MCF 10A (cell line): ENCODE data around the gene SERTAD3. TPM values are rescaled to one million over a fixed set of nuclear protein-coding genes. Genes with fewer than 3 reads are reported as not detected.

ENCODE experiments used
- BruUV-seq: library from RNA; stranded (reverse); fragments of 400-500 nt; replicated peaks from 2 replicates; lab custom pipeline; 2021; lab: Mats Ljungman, UMichigan
- CTCF ChIA-PET: fragments of 300-600 bp; sonication (Branson Sonifier 250); formaldehyde crosslinking; extraction: SDS; loops from one replicate; lab custom pipeline; 2021; ENCODE audit warnings: antibody characterized with exemption, inconsistent platforms; lab: Yijun Ruan, JAX
- POLR2A ChIA-PET: fragments of 300-600, 350-650 bp; sonication (Branson Sonifier 250); formaldehyde crosslinking; extraction: SDS; loops from one replicate; lab custom pipeline; 2020; ENCODE audit warnings: antibody characterized with exemption, inconsistent platforms; lab: Yijun Ruan, JAX
- DNase-seq: peaks from one replicate; pipeline ENCODE4 v3.0.0-alpha.2; 2018; ENCODE audit not compliant: unreplicated experiment
- H3K27ac Mint-ChIP-seq: one replicate; pipeline ENCODE4 v1.8.0; 2022; ENCODE audit warnings: mild to moderate bottlenecking, low read depth, mixed read lengths; ENCODE audit not compliant: unreplicated experiment
- H3K27me3 Mint-ChIP-seq: one replicate; pipeline ENCODE4 v1.8.0; 2022; ENCODE audit warnings: mixed read lengths; ENCODE audit not compliant: insufficient read depth, unreplicated experiment
- H3K36me3 Mint-ChIP-seq: one replicate; pipeline ENCODE4 v1.8.0; 2022; ENCODE audit warnings: mild to moderate bottlenecking, moderate library complexity, mixed read lengths; ENCODE audit not compliant: insufficient read depth, unreplicated experiment
- H3K4me1 Mint-ChIP-seq: one replicate; pipeline ENCODE4 v1.8.0; 2022; ENCODE audit warnings: mixed read lengths; ENCODE audit not compliant: insufficient read depth, unreplicated experiment
- H3K4me3 Mint-ChIP-seq: one replicate; pipeline ENCODE4 v1.8.0; 2022; ENCODE audit warnings: mild to moderate bottlenecking, moderate library complexity, mixed read lengths; ENCODE audit not compliant: unreplicated experiment
- H3K9me3 Mint-ChIP-seq: one replicate; pipeline ENCODE4 v1.8.0; 2022; ENCODE audit warnings: mixed read lengths; ENCODE audit not compliant: unreplicated experiment
- CTCF ChIP-seq: fragments of 200-600 bp; IDR thresholded peaks from one replicate; pipeline ENCODE4 v1.8.0; 2022; ENCODE audit warnings: antibody characterized with exemption, mild to moderate bottlenecking; ENCODE audit not compliant: unreplicated experiment
- intact Hi-C: fragments of 100-400 bp; cut with micrococcal nuclease; formaldehyde crosslinking; loops from 2 replicates; pipeline ENCODE4 v1.14.1; 2022
- total RNA-seq: library from RNA; stranded (reverse); gene quantifications from 2 replicates; pipeline ENCODE4 v1.2.3, GENCODE V29; 2022

The SERTAD3 gene
- total RNA-seq, 1 experiment from 2014 or later: 23.3 TPM

DNA sequence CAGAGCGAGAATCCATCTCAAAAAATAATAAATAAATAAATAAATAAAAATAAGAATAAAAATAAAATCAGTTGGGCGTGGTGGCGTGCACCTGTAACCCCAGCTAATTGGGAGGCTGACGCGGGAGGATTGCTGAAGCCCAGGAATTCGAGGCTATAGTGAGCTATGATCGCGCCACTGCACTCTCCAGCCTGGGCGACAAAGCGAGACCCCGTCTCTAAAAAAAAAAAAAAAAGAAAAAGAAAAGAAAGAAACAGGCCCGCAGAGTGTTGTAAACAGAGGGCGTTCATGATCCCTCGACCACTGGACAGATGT is 23.7 kb downstream of the SERTAD3 start:
- ChIA-PET POLR2A (interaction anchor here (0.6 to 5.5 kb wide), 16 partner anchors 8 to 330 kb away, joined by 3 to 125 read pairs (median 6); partner anchors contain the start of genes ACTMAP, BLVRB, C19orf47 and PLD3), CTCF (interaction anchor here (0.6 to 3.2 kb wide), 26 partner anchors 9 to 319 kb away, joined by 3 to 18 read pairs (median 4); partner anchors contain the start of genes BLVRB, LTBP4, SERTAD3 and SPTBN4)
- peak overlapping the region; percentile 86 for H3K4me3 Mint-ChIP-seq
- no peak for TF ChIP-seq CTCF
- no TSS peak for BruUV-seq
- intact Hi-C loops: loop anchor here (1.0 to 2.0 kb wide), 4 partner anchors 23 to 115 kb away; no protein-coding TSS in a partner anchor
- no peaks in the 10 kb centered on the region for H3K9me3 Mint-ChIP-seq
- peaks cover 16% of the 10 kb centered on the region for H3K36me3 Mint-ChIP-seq
- no peaks in the 10 kb centered on the region for H3K27me3 Mint-ChIP-seq
- peak overlapping the region; percentile 96 for H3K27ac Mint-ChIP-seq
- no peak for DNase-seq
- peaks cover 6% of the 10 kb centered on the region for H3K4me1 Mint-ChIP-seq

- H3K27ac Mint-ChIP-seq: no peak overlapping the region
- H3K4me1 Mint-ChIP-seq: peaks cover 10% of the 10 kb centered on the region
- no peak for DNase-seq
- H3K9me3 Mint-ChIP-seq: no peaks in the 10 kb centered on the region
- no peak for TF ChIP-seq CTCF
- intact Hi-C loops: loop anchor here (1.0 to 2.0 kb wide), 4 partner anchors 24 to 114 kb away; no protein-coding TSS in a partner anchor
- ChIA-PET CTCF (interaction anchor here (0.7 to 3.2 kb wide), 16 partner anchors 8 to 214 kb away, joined by 3 to 18 read pairs (median 7); partner anchors contain the start of genes BLVRB, LTBP4 and SERTAD3), POLR2A (interaction anchor here (1.1 to 5.5 kb wide), 7 partner anchors 14 to 184 kb away, joined by 3 to 125 read pairs (median 20); partner anchors contain the start of genes BLVRB and SERTAD3)
- H3K36me3 Mint-ChIP-seq: peaks cover 16% of the 10 kb centered on the region
- no TSS peak for BruUV-seq
- no peaks in the 10 kb centered on the region for H3K27me3 Mint-ChIP-seq
- H3K4me3 Mint-ChIP-seq: peak overlapping the region; percentile 30
Measured at GRCh38 chr19:40419780-40420179, 24.4 kb downstream of the SERTAD3 start.

DNA sequence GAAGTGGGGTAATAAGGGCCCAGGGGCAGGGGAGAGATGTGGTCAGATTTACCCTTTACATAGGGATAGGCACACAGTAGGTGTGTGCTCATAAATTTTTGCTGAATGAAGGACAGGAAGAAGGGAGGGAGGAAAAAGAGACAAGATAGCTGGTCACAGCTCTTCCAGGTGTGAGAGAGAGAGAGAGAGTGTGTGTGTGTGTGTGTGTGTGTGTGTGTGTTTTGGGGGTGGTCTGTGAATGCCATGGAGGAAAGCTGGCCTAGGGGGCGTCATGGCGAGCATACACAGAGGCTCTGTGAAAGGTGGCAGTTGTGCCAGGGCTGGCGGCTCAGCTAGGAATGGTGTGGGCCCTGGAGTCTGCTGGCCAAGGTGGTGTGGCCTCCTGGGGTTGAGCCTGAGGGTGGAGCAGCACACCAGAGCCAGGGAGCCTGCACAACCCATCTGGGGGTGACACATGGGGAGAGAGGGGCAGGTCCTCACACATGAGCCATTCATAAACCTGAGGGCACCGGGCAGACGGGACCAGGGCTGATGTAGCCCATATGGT is 25.0 kb downstream of the SERTAD3 start:
- ChIA-PET POLR2A (interaction anchor here (1.5 kb wide), 1 partner anchor 16 kb away, joined by 5 read pairs; no protein-coding TSS in a partner anchor), CTCF (interaction anchor here (0.6 to 2.6 kb wide), 5 partner anchors 10 to 121 kb away, joined by 3 to 9 read pairs (median 3); no protein-coding TSS in a partner anchor)
- Mint-ChIP-seq H3K9me3 (no peaks in the 10 kb centered on the region), H3K27me3 (no peaks in the 10 kb centered on the region), H3K36me3 (peaks cover 16% of the 10 kb centered on the region), H3K4me3 (no peak overlapping the region), H3K27ac (peak overlapping the region; percentile 29), H3K4me1 (peaks cover 12% of the 10 kb centered on the region)
- BruUV-seq: no TSS peak
- intact Hi-C loops: no loop called here
- no peak for DNase-seq
- TF ChIP-seq CTCF: no peak

- Mint-ChIP-seq H3K36me3 (peaks cover 16% of the 10 kb centered on the region), H3K4me1 (peaks cover 12% of the 10 kb centered on the region), H3K27ac (no peak overlapping the region), H3K27me3 (no peaks in the 10 kb centered on the region), H3K4me3 (no peak overlapping the region), H3K9me3 (no peaks in the 10 kb centered on the region)
- ChIA-PET CTCF (interaction anchor here (0.5 kb wide), 1 partner anchor 13 kb away, joined by 3 read pairs; no protein-coding TSS in a partner anchor), POLR2A (interaction anchor here (0.5 to 1.5 kb wide), 2 partner anchors 15 to 22 kb away, joined by 3 to 5 read pairs; no protein-coding TSS in a partner anchor)
- no peak for DNase-seq
- TF ChIP-seq CTCF: no peak
- intact Hi-C loops: no loop called here
- no TSS peak for BruUV-seq
Measured at GRCh38 chr19:40418040-40418439, 26.1 kb downstream of the SERTAD3 start.
